HG03354 (cell line): Measurements from ENCODE around the gene BPTF.
"Not testable (repeated sequence)": the region's sequence is repeated elsewhere in the genome, so short reads cannot be mapped to it uniquely, and the experiment has no call there.

ENCODE experiments used
- ATAC-seq: cut with Tn5 transposase; IDR thresholded peaks from one replicate; pipeline ENCODE4 v1.9.1; 2021; ENCODE audit warnings: mild to moderate bottlenecking; ENCODE audit not compliant: unreplicated experiment, poor library complexity, severe bottlenecking

Gene BPTF

GRCh38 chr17:67959510-67959909, 134.2 kb downstream of the BPTF start:
- ATAC-seq, result no peak

- ATAC-seq, result not testable (repeated sequence)
These were observed 135.0 kb downstream of the BPTF start for GRCh38 chr17:67960276-67960675.

- ATAC-seq, result not testable (repeated sequence)
These were observed 136.9 kb downstream of the BPTF start for GRCh38 chr17:67962156-67962555.

- peak; percentile 71 for ATAC-seq
These were observed 137.9 kb downstream of the BPTF start for GRCh38 chr17:67963145-67963572.

- no peak for ATAC-seq
These were observed 145.5 kb downstream of the BPTF start for GRCh38 chr17:67970783-67971182.

- ATAC-seq, result no peak
These were observed 148.9 kb downstream of the BPTF start for GRCh38 chr17:67974185-67974584.

GRCh38 chr17:67974598-67975066, 149.3 kb downstream of the BPTF start:
- no peak for ATAC-seq

- not testable (repeated sequence) for ATAC-seq
These were observed 151.0 kb downstream of the BPTF start for GRCh38 chr17:67976306-67976705.

GRCh38 chr17:67980456-67980855, 155.2 kb downstream of the BPTF start:
- ATAC-seq, result no peak

GRCh38 chr17:67980883-67981282, 155.6 kb downstream of the BPTF start:
- not testable (repeated sequence) for ATAC-seq

GRCh38 chr17:67982034-67982640, 156.8 kb downstream of the BPTF start:
- no peak for ATAC-seq

GRCh38 chr17:67982686-67983382, 157.5 kb downstream of the BPTF start:
- ATAC-seq, result no peak

GRCh38 chr17:67983383-67983688, 158.0 kb downstream of the BPTF start:
- no peak for ATAC-seq

- ATAC-seq, result no peak
These were observed 165.6 kb downstream of the BPTF start for GRCh38 chr17:67990909-67991308.

- peak; percentile 3 for ATAC-seq
These were observed 167.3 kb downstream of the BPTF start for GRCh38 chr17:67992548-67993152.

- ATAC-seq, result peak; percentile 80
These were observed 168.1 kb downstream of the BPTF start for GRCh38 chr17:67993153-67993997.

GRCh38 chr17:67993998-67994361, 168.7 kb downstream of the BPTF start:
- ATAC-seq, result no peak

- no peak for ATAC-seq
These were observed 169.7 kb downstream of the BPTF start for GRCh38 chr17:67994817-67995569.

GRCh38 chr17:67995570-67996263, 170.4 kb downstream of the BPTF start:
- ATAC-seq, result no peak
